HAP-1 (cell line): ENCODE results near the gene RALGDS.
"Not testable (repeated sequence)": the region's sequence is repeated elsewhere in the genome, so short reads cannot be mapped to it uniquely, and the experiment has no call there.

Experiments used
- DNase-seq, 2 experiments: peaks; one replicate each; pipeline ENCODE4 v3.0.0-alpha.2; 2016 to 2020; ENCODE audit warnings: low spot score in 2 of 2
- H3K27me3 ChIP-seq: fragments of 250-450 bp; sonication (Bioruptor Pico); 2 replicates; pipeline ENCODE4 v1.5.1; 2020; ENCODE audit warnings: low read depth, mild to moderate bottlenecking, moderate library complexity
- H3K36me3 ChIP-seq: fragments of 250-450 bp; sonication (Bioruptor Pico); replicated peaks from 2 replicates; pipeline ENCODE4 v1.5.1; 2020; ENCODE audit warnings: mild to moderate bottlenecking
- H3K4me1 ChIP-seq: fragments of 250-450 bp; sonication (Bioruptor Pico); 2 replicates; pipeline ENCODE4 v1.5.1; 2020; ENCODE audit warnings: mild to moderate bottlenecking
- H3K4me3 ChIP-seq: fragments of 250-450 bp; sonication (Bioruptor Pico); 2 replicates; pipeline ENCODE4 v1.5.1; 2020; ENCODE audit warnings: mild to moderate bottlenecking, moderate library complexity
- H3K9me3 ChIP-seq: fragments of 250-450 bp; sonication (Bioruptor Pico); 2 replicates; pipeline ENCODE4 v1.5.1; 2020; ENCODE audit warnings: mild to moderate bottlenecking, moderate library complexity
- in situ Hi-C: fragments of 300-500 bp; cut with MboI; formaldehyde crosslinking; loops from 3 replicates; pipeline ENCODE4 v1.14.3; 2020; ENCODE audit warnings: low sequenced_read_pairs, inconsistent platforms, mixed read lengths

The RALGDS gene

GRCh38 chr9:133121198-133121914 lies at the start of gene RALGDS:
TSS of gene RALGDS (minus strand) at chr9:133121240. CDS start at chr9:133121154, 86 bp downstream.
- in situ Hi-C loops, result no loop called here
- DNase-seq, result peak; percentile 81 to 92
- Histone ChIP-seq H3K9me3 (no peaks in the 10 kb centered on the region), H3K4me1 (no peaks in the 10 kb centered on the region), H3K36me3 (no peaks in the 10 kb centered on the region; the same call in 1 of the 2 replicates), H3K4me3 (peak within 1 kb of the TSS; percentile 44), H3K27me3 (no peaks in the 10 kb centered on the region)

- H3K9me3 ChIP-seq, result no peaks in the 10 kb centered on the region
- H3K4me1 ChIP-seq, result no peaks in the 10 kb centered on the region
- peaks cover 18% of the 10 kb centered on the region for H3K27me3 ChIP-seq
- H3K4me3 ChIP-seq, result no peak overlapping the region
- DNase-seq, result no peak
- in situ Hi-C loops, result no loop called here
- H3K36me3 ChIP-seq, result no peaks in the 10 kb centered on the region
These were observed 49.7 kb upstream of the RALGDS start for GRCh38 chr9:133170716-133171115.

GRCh38 chr9:133169687-133170086 lies 48.6 kb upstream of the RALGDS start:
- in situ Hi-C loops, H3K4me1 ChIP-seq, DNase-seq, H3K4me3 ChIP-seq, H3K9me3 ChIP-seq, H3K36me3 ChIP-seq: not testable (repeated sequence)
- H3K27me3 ChIP-seq, result peaks cover 18% of the 10 kb centered on the region

- in situ Hi-C loops, result no loop called here
- Histone ChIP-seq H3K9me3 (no peaks in the 10 kb centered on the region), H3K27me3 (peaks cover 13% of the 10 kb centered on the region), H3K4me1 (peaks cover under 1% of the 10 kb centered on the region), H3K36me3 (no peaks in the 10 kb centered on the region), H3K4me3 (no peak overlapping the region)
- no peak for DNase-seq
These were observed 48.1 kb upstream of the RALGDS start for GRCh38 chr9:133169102-133169501.

GRCh38 chr9:133168432-133168831 lies 47.4 kb upstream of the RALGDS start:
- H3K36me3 ChIP-seq, result no peaks in the 10 kb centered on the region

GRCh38 chr9:133167769-133168168 lies 46.7 kb upstream of the RALGDS start:
- Histone ChIP-seq H3K27me3 (peaks cover 4% of the 10 kb centered on the region; the same call in 1 of the 2 replicates), H3K4me1 (peaks cover 3% of the 10 kb centered on the region), H3K36me3 (no peaks in the 10 kb centered on the region), H3K9me3 (no peaks in the 10 kb centered on the region), H3K4me3 (no peak overlapping the region)
- in situ Hi-C loops, result no loop called here
- no peak for DNase-seq

More at GRCh38 chr9:133168432-133168831, 47.4 kb upstream of the RALGDS start:
- H3K4me1 ChIP-seq, result peaks cover 3% of the 10 kb centered on the region
- H3K4me3 ChIP-seq, result no peak overlapping the region
- in situ Hi-C loops, result no loop called here
- H3K27me3 ChIP-seq, result peaks cover 7% of the 10 kb centered on the region
- DNase-seq, result no peak
- H3K9me3 ChIP-seq, result no peaks in the 10 kb centered on the region

GRCh38 chr9:133167096-133167730 lies 46.2 kb upstream of the RALGDS start:
- DNase-seq, result no peak
- H3K27me3 ChIP-seq, result peaks cover under 1% of the 10 kb centered on the region; the same call in 1 of the 2 replicates
- H3K4me1 ChIP-seq, result peaks cover 3% of the 10 kb centered on the region
- no peak overlapping the region for H3K4me3 ChIP-seq
- H3K36me3 ChIP-seq, result no peaks in the 10 kb centered on the region
- in situ Hi-C loops, result no loop called here
- no peaks in the 10 kb centered on the region for H3K9me3 ChIP-seq

- Histone ChIP-seq H3K4me3 (no peak overlapping the region), H3K4me1 (peaks cover 3% of the 10 kb centered on the region)
- DNase-seq, result no peak
These were observed 45.4 kb upstream of the RALGDS start for GRCh38 chr9:133166392-133166791.

GRCh38 chr9:133165452-133165730 lies 44.4 kb upstream of the RALGDS start:
- H3K9me3 ChIP-seq, result no peaks in the 10 kb centered on the region
- no peak for DNase-seq
- no peak overlapping the region for H3K4me3 ChIP-seq
- no peaks in the 10 kb centered on the region for H3K27me3 ChIP-seq
- H3K36me3 ChIP-seq, result peaks cover 9% of the 10 kb centered on the region
- in situ Hi-C loops, result no loop called here
- peaks cover 3% of the 10 kb centered on the region for H3K4me1 ChIP-seq

More at GRCh38 chr9:133166392-133166791, 45.4 kb upstream of the RALGDS start:
- Histone ChIP-seq H3K9me3 (no peaks in the 10 kb centered on the region), H3K36me3 (peaks cover 4% of the 10 kb centered on the region; the same call in 1 of the 2 replicates), H3K27me3 (no peaks in the 10 kb centered on the region)
- in situ Hi-C loops, result no loop called here

GRCh38 chr9:133164191-133164590 lies 43.2 kb upstream of the RALGDS start:
- peaks cover 3% of the 10 kb centered on the region for H3K4me1 ChIP-seq
- H3K27me3 ChIP-seq, result no peaks in the 10 kb centered on the region
- H3K9me3 ChIP-seq, result no peaks in the 10 kb centered on the region
- no peak for DNase-seq
- H3K4me3 ChIP-seq, result peak overlapping the region; percentile 75
- in situ Hi-C loops, result no loop called here
- peaks cover 19% of the 10 kb centered on the region for H3K36me3 ChIP-seq

- peaks cover 21% of the 10 kb centered on the region for H3K36me3 ChIP-seq
- in situ Hi-C loops, result no loop called here
- H3K9me3 ChIP-seq, result no peaks in the 10 kb centered on the region
- no peaks in the 10 kb centered on the region for H3K27me3 ChIP-seq
- peak within 1 kb of the TSS; percentile 75 for H3K4me3 ChIP-seq
- peak; percentile 68 to 88 for DNase-seq
- H3K4me1 ChIP-seq, result peaks cover 3% of the 10 kb centered on the region
These were observed 42.6 kb upstream of the RALGDS start, which contains the start of gene GBGT1 for GRCh38 chr9:133163504-133164172. TSS of gene GBGT1 (minus strand) at chr9:133163914. CDS start at chr9:133162412, 1,502 bp downstream.

- H3K36me3 ChIP-seq, result peaks cover 21% of the 10 kb centered on the region
- in situ Hi-C loops, result no loop called here
- peak in 1 of 2 experiments; percentile 36 for DNase-seq
- peak overlapping the region; percentile 75 for H3K4me3 ChIP-seq
- no peaks in the 10 kb centered on the region for H3K9me3 ChIP-seq
- no peaks in the 10 kb centered on the region for H3K27me3 ChIP-seq
- H3K4me1 ChIP-seq, result peaks cover 3% of the 10 kb centered on the region
These were observed 41.9 kb upstream of the RALGDS start for GRCh38 chr9:133162861-133163503.

GRCh38 chr9:133161547-133161950 lies 40.5 kb upstream of the RALGDS start:
- Histone ChIP-seq H3K36me3 (peaks cover 28% of the 10 kb centered on the region), H3K27me3 (no peaks in the 10 kb centered on the region), H3K9me3 (no peaks in the 10 kb centered on the region), H3K4me1 (peaks cover 3% of the 10 kb centered on the region), H3K4me3 (no peak overlapping the region)
- in situ Hi-C loops, result no loop called here
- no peak for DNase-seq
